ENCODE measurements around the gene GPR101. TPM values are rescaled to one million over a fixed set of nuclear protein-coding genes. Genes with fewer than 3 reads are reported as not detected.

Gene GPR101, protein sequence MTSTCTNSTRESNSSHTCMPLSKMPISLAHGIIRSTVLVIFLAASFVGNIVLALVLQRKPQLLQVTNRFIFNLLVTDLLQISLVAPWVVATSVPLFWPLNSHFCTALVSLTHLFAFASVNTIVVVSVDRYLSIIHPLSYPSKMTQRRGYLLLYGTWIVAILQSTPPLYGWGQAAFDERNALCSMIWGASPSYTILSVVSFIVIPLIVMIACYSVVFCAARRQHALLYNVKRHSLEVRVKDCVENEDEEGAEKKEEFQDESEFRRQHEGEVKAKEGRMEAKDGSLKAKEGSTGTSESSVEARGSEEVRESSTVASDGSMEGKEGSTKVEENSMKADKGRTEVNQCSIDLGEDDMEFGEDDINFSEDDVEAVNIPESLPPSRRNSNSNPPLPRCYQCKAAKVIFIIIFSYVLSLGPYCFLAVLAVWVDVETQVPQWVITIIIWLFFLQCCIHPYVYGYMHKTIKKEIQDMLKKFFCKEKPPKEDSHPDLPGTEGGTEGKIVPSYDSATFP
- polyA plus RNA-seq = 0.33 TPM

DNA sequence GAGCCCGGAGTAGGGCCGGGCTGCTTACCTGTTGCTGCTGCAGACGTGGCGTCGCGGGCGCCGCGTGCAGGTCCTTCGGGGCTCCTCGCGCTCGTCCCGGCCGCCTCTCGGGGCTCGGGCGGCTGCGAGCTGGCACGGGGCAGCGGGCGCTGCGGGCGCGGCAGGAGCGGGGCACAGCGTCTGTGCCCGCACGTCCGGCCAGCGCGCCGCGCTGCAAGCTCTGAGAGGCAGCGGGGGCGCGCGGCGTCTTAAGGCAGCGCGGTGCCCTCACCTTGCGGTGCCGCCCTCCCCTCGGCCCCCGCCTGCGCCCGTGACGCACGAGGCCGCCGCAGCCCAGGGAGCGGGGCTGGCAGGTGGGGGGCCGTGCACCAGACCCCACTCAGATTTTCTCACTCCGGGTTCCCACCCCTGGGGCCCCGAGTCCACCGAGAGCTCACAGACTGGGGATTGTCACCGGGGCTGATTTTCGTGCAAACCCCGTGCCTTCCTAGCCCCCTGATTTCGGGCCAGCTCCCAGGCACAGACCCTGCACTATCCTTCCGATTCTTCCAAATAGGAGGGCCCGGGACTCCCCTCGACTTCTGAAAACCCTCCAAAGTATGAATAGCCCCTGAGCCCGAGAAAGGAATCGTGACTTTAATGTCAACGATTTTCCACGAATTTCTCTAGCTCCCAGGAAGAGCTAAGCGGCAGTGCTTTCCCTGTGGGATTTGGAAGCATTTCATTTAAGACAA is at the start of gene GPR101:
TSS of gene GPR101 (minus strand) at position 222 of the 734 bp plus-strand sequence. CDS start 2,321 bp downstream, outside the sequence.
- no peak within 1 kb of the TSS for H3K27ac Mint-ChIP-seq
- H3K4me3 Mint-ChIP-seq = peak within 1 kb of the TSS in 3 of 4 donors; percentile 16 to 74 (median 54)
- H3K27me3 Mint-ChIP-seq = peaks cover 22% of the 10 kb centered on the region
- no peaks in the 10 kb centered on the region for H3K36me3 Mint-ChIP-seq
- peaks cover 2 to 7% (median 4%) of the 10 kb centered on the region in 3 donors for H3K4me1 Mint-ChIP-seq
- H3K9me3 Mint-ChIP-seq = no peaks in the 10 kb centered on the region

DNA sequence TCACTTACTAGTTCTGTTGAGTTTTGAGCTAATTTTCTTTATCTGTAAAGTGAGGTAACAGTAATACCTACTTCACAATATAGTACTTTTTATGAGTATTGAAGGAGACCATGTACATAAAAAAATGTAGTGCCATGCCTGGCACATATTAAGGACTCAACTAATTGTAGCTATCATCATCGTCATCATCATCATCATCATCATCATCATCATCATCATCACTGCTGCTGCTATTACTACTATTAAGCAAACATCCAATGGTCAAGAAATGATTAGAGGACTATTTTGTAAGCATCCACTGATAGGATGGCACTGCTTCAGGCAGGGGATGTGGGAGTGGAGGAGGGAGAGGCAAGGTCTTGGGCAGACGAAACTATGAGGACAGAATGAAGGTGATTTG is 47.4 kb upstream of the GPR101 start:
- no peaks in the 10 kb centered on the region for H3K36me3 Mint-ChIP-seq

DNA sequence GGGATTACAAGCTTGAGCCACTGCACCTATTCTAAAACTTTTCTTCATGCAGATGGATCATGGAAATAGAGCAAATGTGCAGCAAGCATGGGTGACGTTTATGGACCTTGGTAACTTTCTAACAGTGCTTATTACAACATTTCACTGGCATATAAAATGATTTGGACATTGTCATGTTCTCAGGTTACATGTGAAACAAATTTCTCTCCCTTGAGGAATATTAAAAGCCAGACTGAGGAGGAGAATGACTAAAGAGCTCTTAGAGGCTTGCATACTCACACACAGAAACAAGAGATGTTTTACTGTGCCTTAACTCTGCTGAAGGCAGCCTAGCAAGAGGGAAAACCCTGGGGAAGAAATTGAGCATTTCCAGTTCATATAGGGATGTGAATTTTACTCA is 38.6 kb upstream of the GPR101 start:
- no peak overlapping the region for H3K27ac Mint-ChIP-seq
- H3K9me3 Mint-ChIP-seq = no peaks in the 10 kb centered on the region
- H3K36me3 Mint-ChIP-seq = no peaks in the 10 kb centered on the region
- no peaks in the 10 kb centered on the region for H3K27me3 Mint-ChIP-seq
- H3K4me3 Mint-ChIP-seq = no peak overlapping the region
- H3K4me1 Mint-ChIP-seq = no peaks in the 10 kb centered on the region

More for the DNA sequence above, 47.4 kb upstream of the GPR101 start:
- Mint-ChIP-seq H3K9me3 (peaks cover 0 to 5% (median 0%) of the 10 kb centered on the region in 3 donors), H3K4me1 (no peaks in the 10 kb centered on the region), H3K27me3 (peaks cover 4% of the 10 kb centered on the region), H3K27ac (no peak overlapping the region), H3K4me3 (no peak overlapping the region)

DNA sequence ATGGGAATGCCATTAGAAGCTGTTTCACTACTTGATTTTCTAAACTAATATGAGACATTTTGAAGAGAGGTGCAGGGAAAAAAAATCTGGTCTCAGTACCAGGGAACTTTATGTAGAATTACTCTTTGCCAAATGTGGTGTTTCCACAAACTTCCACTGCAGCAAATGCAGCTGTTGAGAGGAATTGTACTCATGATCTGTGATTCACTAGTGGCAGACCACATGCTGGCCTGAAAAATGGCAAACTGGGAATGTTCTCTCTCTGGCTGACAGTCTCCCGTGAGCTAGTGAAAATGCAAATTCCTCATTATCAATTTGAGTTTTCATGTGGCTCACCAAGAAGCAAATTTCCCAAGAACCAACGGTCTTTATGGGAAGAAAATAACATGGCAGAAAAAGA is 37.8 kb upstream of the GPR101 start:
- H3K4me1 Mint-ChIP-seq = no peaks in the 10 kb centered on the region
- H3K4me3 Mint-ChIP-seq = no peak overlapping the region
- H3K36me3 Mint-ChIP-seq = no peaks in the 10 kb centered on the region

DNA sequence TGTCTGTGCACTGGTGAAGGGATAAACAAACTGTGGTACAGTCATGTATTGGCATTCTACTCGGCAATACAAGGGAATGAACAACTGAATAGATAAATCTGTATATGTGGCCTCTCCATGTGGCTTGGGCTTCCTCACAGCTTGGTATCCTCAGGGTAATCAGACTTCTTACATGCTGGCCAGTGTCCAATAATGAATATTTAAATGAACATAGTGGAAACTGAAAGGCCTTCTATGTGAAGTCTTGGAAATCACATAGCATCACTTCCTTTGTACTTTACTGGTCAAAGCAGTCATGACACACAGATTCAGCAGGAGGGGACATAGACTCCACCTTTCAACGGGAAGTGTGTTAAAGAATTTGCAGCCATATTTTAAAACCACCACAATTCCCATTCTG is 33.4 kb upstream of the GPR101 start:
- no peaks in the 10 kb centered on the region for H3K9me3 Mint-ChIP-seq
- H3K4me3 Mint-ChIP-seq = no peak overlapping the region
- H3K27ac Mint-ChIP-seq = no peak overlapping the region
- H3K36me3 Mint-ChIP-seq = no peaks in the 10 kb centered on the region
- H3K27me3 Mint-ChIP-seq = no peaks in the 10 kb centered on the region
- no peaks in the 10 kb centered on the region for H3K4me1 Mint-ChIP-seq

More for the DNA sequence above, 37.8 kb upstream of the GPR101 start:
- H3K27ac Mint-ChIP-seq = no peak overlapping the region
- H3K27me3 Mint-ChIP-seq = no peaks in the 10 kb centered on the region
- H3K9me3 Mint-ChIP-seq = no peaks in the 10 kb centered on the region

DNA sequence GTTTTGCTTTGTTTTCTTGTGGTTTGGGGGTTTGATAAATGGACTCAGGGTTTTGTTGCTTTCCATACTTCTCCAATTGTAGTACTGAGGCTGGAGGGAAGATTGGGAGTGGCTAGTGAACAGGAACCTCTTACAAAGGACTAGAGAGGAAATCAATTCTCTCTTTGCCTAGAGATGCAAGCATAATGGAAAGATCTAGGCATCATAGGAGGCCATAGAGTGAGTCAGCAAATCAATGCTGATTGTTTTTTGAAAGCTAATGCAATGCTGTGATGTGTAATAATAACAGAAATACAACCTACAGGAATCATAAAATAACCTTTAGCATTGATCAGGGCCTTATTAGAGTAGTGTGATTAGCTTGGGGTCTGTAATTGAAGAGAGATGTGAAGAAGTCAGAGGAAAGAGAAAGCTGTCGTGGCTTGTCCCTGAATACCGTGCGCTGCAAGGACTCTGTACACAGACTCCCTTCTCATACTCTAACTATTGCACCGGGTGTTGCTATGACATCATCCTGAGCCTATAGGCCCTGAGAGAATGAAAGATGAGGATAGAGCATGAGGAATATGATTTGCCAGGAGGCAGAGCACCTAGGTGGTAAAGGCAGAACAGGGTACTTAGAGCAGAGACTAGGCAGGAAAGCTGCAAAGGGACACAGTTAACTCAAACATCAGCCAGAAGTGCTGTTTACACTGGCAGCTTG is 29.3 kb upstream of the GPR101 start:
- Mint-ChIP-seq H3K27ac (no peak overlapping the region), H3K4me3 (no peak overlapping the region), H3K4me1 (peaks cover 0 to 2% (median 0%) of the 10 kb centered on the region in 3 donors), H3K36me3 (no peaks in the 10 kb centered on the region), H3K9me3 (no peaks in the 10 kb centered on the region), H3K27me3 (peaks cover 1% of the 10 kb centered on the region)

DNA sequence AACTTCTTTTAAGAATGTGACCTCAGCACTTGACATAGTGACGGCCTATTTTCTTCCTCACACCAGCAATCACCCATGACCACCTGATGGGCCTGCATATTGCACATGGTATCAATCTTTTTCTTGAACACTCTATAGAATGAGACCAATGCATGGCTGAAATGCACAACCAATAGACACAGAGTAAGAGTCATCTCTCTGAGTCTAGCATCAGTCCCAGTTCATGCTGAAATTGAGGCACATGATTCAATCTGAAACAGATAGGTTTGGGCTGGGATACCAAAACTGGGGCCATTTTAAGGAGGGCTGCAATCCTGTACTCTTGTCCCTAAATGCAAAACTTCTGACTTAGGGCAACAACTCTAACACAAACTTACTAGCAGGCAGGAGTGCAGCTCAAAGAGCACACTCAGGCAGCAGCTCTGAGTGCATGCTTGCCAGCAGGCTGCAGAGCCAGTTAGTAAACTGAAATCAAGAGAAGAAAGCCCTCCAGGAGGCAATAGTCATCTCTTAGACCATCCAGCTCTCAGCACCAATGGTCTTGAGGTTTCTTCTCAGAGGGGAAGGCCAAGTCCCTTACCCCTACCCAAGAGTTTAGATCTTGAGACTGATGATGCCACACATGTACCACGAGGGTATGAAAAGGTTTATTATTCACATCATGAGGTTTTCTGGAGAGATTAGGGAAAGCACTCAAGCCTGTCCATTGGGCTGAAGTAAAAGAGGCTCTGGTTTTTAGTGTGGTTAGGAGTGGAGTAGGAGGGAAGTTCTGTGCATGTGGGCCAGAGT is 24.7 kb upstream of the GPR101 start:
- Mint-ChIP-seq H3K9me3 (no peaks in the 10 kb centered on the region), H3K27me3 (peaks cover 8% of the 10 kb centered on the region), H3K27ac (no peak overlapping the region), H3K4me1 (peaks cover 0 to 2% (median 0%) of the 10 kb centered on the region in 3 donors), H3K36me3 (no peaks in the 10 kb centered on the region), H3K4me3 (no peak overlapping the region)

DNA sequence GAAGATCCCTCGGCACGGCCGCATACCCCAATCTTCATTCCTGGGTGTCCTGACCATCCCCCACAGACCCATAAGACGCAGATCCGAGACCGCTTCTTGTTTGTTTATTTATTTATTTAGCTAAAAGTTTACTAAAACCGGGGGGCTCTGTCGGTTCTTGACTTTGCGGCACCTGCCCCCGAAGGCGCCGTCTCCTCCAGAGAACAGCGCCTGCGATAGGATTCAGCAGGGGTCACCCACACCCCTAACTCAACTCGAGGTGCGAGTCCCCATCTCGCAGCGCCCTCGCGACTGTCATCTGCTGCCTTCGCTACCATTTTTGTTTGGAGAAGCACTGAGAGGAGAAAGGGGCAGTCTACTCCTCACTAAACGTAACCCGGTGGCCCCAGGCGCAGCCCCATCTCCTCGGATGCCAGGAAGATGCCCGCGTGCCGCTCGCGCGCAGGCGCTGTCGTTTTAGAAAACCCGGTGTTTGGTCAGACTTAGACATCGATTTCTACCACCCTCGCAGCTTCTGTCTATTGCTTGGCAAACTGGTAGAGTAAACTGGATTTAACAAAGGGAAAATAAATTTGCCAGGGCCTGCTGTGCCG is 18.9 kb upstream of the GPR101 start:
- peak overlapping the region in 1 of 3 donors; percentile 75 for H3K27ac Mint-ChIP-seq
- H3K27me3 Mint-ChIP-seq = peaks cover 17% of the 10 kb centered on the region

DNA sequence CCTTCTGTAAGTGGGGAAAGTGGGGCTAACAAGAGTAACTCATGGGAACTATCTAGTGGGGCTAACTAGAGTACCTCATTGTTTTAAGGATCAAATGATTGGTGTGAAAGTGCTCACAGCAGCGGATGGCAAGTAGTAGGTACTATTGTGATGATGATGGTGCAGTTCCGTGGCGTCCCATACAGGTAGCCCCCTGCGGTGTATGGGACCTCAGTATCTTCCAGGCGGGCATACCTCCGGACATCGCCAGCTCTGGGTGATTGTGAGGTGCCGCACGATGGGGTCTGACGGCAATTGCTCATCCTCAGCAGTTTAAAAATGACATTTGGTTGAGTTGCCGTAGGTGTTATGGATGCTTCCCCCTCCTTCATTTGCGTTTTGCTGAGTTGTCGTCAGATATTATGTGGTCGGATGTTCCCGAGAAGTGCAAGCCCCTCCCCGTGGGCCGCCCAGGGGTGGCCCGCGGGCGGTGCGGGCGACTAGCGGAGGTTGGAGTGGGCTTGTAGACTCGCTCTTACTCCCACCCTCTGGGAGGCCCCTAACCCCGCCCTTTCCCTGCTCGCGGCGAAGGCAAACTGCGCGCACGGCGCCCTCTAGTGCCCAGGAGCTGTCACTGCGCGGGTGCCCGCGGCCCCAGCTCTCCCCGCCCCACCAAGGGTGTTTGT is 18.3 kb upstream of the GPR101 start:
- H3K27ac Mint-ChIP-seq = peak overlapping the region in 2 of 3 donors; percentile 25 to 75
- no peaks in the 10 kb centered on the region for H3K36me3 Mint-ChIP-seq

More for the DNA sequence above, 18.9 kb upstream of the GPR101 start:
- H3K36me3 Mint-ChIP-seq = no peaks in the 10 kb centered on the region
- peaks cover 3 to 12% (median 11%) of the 10 kb centered on the region in 3 donors for H3K4me1 Mint-ChIP-seq
- no peaks in the 10 kb centered on the region for H3K9me3 Mint-ChIP-seq
- peak overlapping the region; percentile 74 to 94 (median 84) for H3K4me3 Mint-ChIP-seq

DNA sequence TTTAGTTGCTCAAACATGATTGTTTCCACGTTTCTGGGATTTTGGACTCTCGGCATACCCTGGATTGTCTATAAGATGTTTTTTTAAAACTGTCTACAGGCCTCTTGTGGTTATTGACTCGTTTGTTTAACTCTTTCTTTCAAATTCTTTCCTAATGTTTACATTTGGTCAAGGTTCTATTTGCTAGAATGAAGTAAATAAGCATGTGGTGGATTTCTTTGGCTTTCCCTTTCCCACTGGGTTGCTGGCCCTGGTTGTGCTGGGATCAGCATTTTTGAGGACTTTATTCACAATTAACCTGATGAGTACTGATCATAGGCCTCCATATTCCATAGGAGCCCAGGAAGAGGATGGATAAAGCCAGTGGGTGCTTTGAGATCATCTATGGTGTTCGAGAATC is 11.1 kb upstream of the GPR101 start:
- Mint-ChIP-seq H3K36me3 (no peaks in the 10 kb centered on the region), H3K27ac (no peak overlapping the region), H3K4me3 (no peak overlapping the region), H3K9me3 (no peaks in the 10 kb centered on the region), H3K27me3 (peaks cover 2% of the 10 kb centered on the region), H3K4me1 (no peaks in the 10 kb centered on the region)

More for the DNA sequence above, 18.3 kb upstream of the GPR101 start:
- peaks cover 17% of the 10 kb centered on the region for H3K27me3 Mint-ChIP-seq
- H3K9me3 Mint-ChIP-seq = no peaks in the 10 kb centered on the region
- peaks cover 3 to 12% (median 11%) of the 10 kb centered on the region in 3 donors for H3K4me1 Mint-ChIP-seq
- peak overlapping the region; percentile 74 to 94 (median 84) for H3K4me3 Mint-ChIP-seq

DNA sequence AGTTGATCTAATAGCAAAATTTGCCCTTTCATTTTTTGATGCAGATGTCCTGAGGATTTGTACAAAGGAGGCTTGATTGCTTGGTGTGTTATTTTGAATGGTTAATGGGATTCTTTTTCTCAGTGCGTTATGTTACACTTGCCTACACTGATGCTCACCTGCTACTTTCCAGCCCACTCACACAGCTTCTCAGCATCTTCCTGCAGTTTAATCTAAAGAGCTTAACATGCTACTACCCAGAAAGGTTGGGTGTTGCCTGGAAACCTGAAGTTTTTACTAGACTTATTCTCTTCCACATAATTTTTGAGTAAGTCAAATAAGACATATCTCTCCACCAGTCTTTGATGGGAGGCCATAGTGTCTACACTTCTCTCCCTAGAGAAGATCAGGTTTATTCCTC is 9.9 kb upstream of the GPR101 start:
- Mint-ChIP-seq H3K4me1 (no peaks in the 10 kb centered on the region), H3K27ac (no peak overlapping the region), H3K27me3 (peaks cover 2% of the 10 kb centered on the region), H3K9me3 (no peaks in the 10 kb centered on the region), H3K36me3 (no peaks in the 10 kb centered on the region), H3K4me3 (no peak overlapping the region)

DNA sequence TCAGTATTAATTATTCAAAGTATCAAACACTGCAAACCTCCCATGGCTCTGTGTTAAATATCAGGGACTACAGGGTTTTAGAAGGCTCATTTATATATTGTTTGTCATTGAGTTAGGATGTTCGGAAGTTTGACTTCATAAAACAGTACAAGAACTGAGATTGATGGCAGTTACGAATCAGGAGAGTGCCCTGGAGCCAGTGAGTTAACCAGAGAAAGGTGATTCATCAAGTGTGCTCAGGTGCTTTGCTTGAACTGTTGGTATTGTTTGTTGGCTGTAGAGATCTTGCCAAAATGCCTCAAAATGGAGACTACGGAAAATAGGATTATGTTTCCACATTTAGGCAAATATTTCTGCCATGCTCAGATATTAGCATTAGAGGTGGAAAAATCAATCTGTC is 7.5 kb upstream of the GPR101 start:
- Mint-ChIP-seq H3K4me3 (no peak overlapping the region), H3K36me3 (no peaks in the 10 kb centered on the region)

DNA sequence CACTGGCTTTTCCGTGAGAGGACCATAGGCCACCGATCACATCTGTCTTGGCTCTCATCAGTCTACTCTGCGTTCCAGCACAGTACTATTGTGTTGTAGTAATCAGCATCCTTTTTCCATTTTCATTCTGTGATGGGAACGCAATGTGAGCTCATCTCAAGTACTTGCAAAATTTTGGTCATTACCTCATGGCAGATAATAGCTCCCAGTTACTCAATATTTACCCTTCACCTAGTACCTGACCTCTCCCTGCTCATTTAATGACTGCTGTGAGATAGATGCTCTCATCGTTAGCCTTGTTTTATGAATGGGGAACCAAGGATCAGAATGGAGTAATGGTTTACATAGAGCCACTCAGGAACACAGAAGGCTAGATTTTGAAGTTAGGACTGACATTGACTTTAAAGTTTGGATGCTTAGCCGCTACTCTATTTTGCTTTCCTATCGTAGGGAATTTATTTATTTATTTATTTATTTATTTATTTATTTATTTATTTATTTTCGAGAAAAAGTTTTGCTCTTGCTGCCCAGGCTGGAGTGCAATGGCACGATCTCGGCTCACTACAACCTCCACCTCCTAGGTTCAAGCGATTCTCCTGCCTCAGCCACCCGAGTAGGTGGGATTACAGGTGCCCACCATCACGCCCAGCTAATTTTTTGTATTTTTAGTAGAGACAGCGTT is 6.5 kb upstream of the GPR101 start:
- Mint-ChIP-seq H3K4me1 (no peaks in the 10 kb centered on the region), H3K4me3 (no peak overlapping the region), H3K27ac (no peak overlapping the region), H3K36me3 (no peaks in the 10 kb centered on the region), H3K27me3 (peaks cover 10% of the 10 kb centered on the region), H3K9me3 (no peaks in the 10 kb centered on the region)

More for the DNA sequence above, 7.5 kb upstream of the GPR101 start:
- Mint-ChIP-seq H3K9me3 (no peaks in the 10 kb centered on the region), H3K27ac (no peak overlapping the region), H3K27me3 (peaks cover 2% of the 10 kb centered on the region), H3K4me1 (no peaks in the 10 kb centered on the region)
